ENCODE results near the gene NELFA. TPM values are rescaled to one million over a fixed set of nuclear protein-coding genes. Genes with fewer than 3 reads are reported as not detected.

NELFA gene
- total RNA-seq, 1 experiment from 2014 or later = 55.0 TPM

DNA sequence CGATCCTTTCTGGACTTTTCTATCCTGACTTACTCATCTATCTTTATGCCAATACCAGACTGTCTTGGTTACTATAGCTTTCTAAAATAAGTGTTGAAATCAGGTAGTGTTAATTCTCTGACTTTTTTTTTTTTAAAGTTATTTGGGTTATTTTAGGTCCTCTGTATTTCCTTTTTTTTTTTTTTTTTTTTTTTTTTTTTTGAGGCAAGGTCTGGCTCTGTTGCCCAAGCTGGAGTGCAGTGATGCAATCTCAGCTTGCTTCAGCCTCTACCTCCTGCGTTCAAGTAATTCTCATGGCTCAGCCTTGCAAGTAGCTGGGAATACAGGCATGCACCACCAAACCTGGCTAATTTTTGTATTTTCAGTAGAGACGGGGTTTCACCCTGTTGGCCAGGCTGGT is 2.8 kb upstream of the NELFA start:
- peaks cover 8% of the 10 kb centered on the region for H3K79me1 ChIP-seq (ENCODE audit: insufficient read depth, low read depth, low read length, poor library complexity, severe bottlenecking)
- H3K27me3 Mint-ChIP-seq (ENCODE audit: low read depth) = peaks cover 20% of the 10 kb centered on the region
- no peak overlapping the region for H3K4me2 ChIP-seq (ENCODE audit: insufficient read depth, insufficient read length, low read length)
- H3K14ac ChIP-seq (ENCODE audit: insufficient read depth, low read length) = no peak overlapping the region
- H3K23ac ChIP-seq (ENCODE audit: insufficient read length, low read depth, low read length) = no peak overlapping the region
- H3K27ac ChIP-seq (ENCODE audit: insufficient read length, low read depth, low read length) = no peak overlapping the region
- no peak overlapping the region for H2BK12ac ChIP-seq (ENCODE audit: insufficient read length, low read depth, low read length)
- no peak overlapping the region for H3K56ac ChIP-seq (ENCODE audit: insufficient read length, low read depth, low read length)
- H3K9me3 ChIP-seq (ENCODE audit: control insufficient read depth, low read depth, low read length) = no peaks in the 10 kb centered on the region
- H3K4me1 Mint-ChIP-seq = peaks cover 13 to 17% of the 10 kb centered on the region in 2 experiments
- H4K5ac ChIP-seq (ENCODE audit: insufficient read length, low read depth, low read length) = no peak overlapping the region
- H3K4ac ChIP-seq (ENCODE audit: low read depth, low read length) = no peak overlapping the region
- TF ChIP-seq, protein P1, sequence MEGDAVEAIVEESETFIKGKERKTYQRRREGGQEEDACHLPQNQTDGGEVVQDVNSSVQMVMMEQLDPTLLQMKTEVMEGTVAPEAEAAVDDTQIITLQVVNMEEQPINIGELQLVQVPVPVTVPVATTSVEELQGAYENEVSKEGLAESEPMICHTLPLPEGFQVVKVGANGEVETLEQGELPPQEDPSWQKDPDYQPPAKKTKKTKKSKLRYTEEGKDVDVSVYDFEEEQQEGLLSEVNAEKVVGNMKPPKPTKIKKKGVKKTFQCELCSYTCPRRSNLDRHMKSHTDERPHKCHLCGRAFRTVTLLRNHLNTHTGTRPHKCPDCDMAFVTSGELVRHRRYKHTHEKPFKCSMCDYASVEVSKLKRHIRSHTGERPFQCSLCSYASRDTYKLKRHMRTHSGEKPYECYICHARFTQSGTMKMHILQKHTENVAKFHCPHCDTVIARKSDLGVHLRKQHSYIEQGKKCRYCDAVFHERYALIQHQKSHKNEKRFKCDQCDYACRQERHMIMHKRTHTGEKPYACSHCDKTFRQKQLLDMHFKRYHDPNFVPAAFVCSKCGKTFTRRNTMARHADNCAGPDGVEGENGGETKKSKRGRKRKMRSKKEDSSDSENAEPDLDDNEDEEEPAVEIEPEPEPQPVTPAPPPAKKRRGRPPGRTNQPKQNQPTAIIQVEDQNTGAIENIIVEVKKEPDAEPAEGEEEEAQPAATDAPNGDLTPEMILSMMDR (conservative IDR thresholded peaks at IDR 0.05) = no peak
- H2BK5ac ChIP-seq (ENCODE audit: insufficient read length, low read length) = no peak overlapping the region
- H4K20me1 ChIP-seq (ENCODE audit: control insufficient read depth, insufficient read depth, insufficient read length) = no peaks in the 10 kb centered on the region
- peaks cover 7% of the 10 kb centered on the region for H3K23me2 ChIP-seq (ENCODE audit: insufficient read length, low read depth, low read length, poor library complexity, severe bottlenecking)
- no peak overlapping the region for H2AFZ ChIP-seq (ENCODE audit: low read length)
- no peak overlapping the region for H3K27ac Mint-ChIP-seq
- no peaks in the 10 kb centered on the region for H3K4me1 ChIP-seq (ENCODE audit: insufficient read depth, low read length)
- H2BK15ac ChIP-seq (ENCODE audit: low read depth, low read length) = no peak overlapping the region
- no CpG with 5 or more reads among the region's 3 CpGs for WGBS (ENCODE audit: extremely low coverage, insufficient read length, low lambda C conversion rate)
- H3T11ph ChIP-seq (ENCODE audit: low read length) = no peak overlapping the region
- no peak overlapping the region for H3K9ac ChIP-seq (ENCODE audit: extremely low read depth, insufficient read length, low read length)
- no peaks in the 10 kb centered on the region for H3K27me3 ChIP-seq (ENCODE audit: insufficient read depth, low read length)
- H4K8ac ChIP-seq (replicated peaks; ENCODE audit: insufficient read length, low read depth, low read length) = no peak overlapping the region
- no peak for DNase-seq
- H2BK120ac ChIP-seq (ENCODE audit: low read depth, low read length, poor library complexity, severe bottlenecking) = no peak overlapping the region
- H3K4me3 Mint-ChIP-seq = no peak overlapping the region
- no peak overlapping the region for H3K18ac ChIP-seq (ENCODE audit: insufficient read length, low read depth, low read length)
- peaks cover 13% of the 10 kb centered on the region; the same call in 1 of the 2 replicates for H3K79me2 ChIP-seq (ENCODE audit: insufficient read depth, low read length)
- peaks cover 4 to 7% (median 6%) of the 10 kb centered on the region in 3 experiments; a peak in 5 of 7 replicates for H3K36me3 Mint-ChIP-seq (ENCODE audit: insufficient read depth in 1 of 3, low read depth in 3 of 3)
- no peak overlapping the region for H4K91ac ChIP-seq (ENCODE audit: insufficient read length, low read depth, low read length)
- H2AK5ac ChIP-seq (ENCODE audit: insufficient read length, low read length) = no peak overlapping the region
- H3K9me3 Mint-ChIP-seq = no peaks in the 10 kb centered on the region
- no peak overlapping the region for H2BK20ac ChIP-seq (ENCODE audit: low read depth, low read length, poor library complexity, severe bottlenecking)

All from H9 (cell line).